ENCODE measurements around the gene ARHGEF17.

ARHGEF17 gene

GRCh38 chr11:73396251-73396930 is 88.3 kb downstream of the ARHGEF17 start:
- no peak for DNase-seq

GRCh38 chr11:73396985-73397384 is 88.9 kb downstream of the ARHGEF17 start:
- DNase-seq = no peak

DNA sequence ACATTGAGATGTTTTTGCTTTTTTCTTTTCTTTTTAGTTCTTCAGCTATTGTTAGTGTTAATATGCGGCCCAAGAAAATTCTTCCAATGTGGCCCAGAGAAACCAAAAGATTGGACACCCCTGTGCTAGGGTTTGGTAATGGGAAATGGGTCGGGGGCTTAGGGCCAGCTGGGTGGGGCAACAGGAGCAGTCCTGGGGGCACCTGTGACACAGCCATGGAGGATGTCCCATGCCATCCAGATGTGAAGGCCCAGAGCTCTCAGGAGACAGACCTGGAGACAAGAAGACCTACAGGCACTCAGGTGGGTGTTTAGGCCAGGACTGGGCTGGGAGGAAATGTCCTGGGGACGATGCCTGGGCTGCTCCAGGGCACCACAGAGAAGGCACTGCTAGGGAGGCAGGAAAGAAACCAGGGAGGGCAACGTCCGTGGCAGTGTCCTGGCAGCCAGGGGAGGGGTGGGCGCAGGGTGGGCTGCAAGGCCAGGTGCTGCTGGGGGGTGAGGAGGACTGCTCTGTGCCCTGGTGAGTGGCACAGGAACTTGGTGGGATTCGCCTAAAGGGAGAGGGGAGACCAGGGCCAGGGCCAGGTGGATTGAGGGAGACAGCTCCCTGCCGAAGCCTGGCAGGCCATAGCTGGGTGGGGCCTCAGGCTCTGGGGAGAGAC is 89.5 kb downstream of the ARHGEF17 start:
- no peak for DNase-seq

DNA sequence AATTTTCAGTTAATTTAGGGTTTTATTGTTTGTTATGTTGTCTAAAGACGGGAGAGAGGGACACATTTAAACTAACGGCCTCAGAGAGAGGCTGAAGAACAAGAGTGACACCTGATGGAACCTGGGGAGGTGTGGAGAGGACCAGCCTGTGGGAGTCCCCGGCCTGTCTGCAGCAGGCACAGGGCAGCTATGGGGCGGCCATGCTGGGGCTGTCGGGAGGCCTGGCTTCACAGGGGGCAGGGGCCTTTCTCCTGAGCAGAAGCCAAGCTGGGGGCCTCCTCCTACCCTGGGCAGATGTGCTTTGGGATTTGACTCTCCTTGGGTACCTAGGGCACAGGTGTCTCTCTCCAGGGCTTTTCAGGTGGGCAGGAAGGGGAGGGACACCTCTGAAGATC is 90.1 kb downstream of the ARHGEF17 start:
- no peak for DNase-seq

DNA sequence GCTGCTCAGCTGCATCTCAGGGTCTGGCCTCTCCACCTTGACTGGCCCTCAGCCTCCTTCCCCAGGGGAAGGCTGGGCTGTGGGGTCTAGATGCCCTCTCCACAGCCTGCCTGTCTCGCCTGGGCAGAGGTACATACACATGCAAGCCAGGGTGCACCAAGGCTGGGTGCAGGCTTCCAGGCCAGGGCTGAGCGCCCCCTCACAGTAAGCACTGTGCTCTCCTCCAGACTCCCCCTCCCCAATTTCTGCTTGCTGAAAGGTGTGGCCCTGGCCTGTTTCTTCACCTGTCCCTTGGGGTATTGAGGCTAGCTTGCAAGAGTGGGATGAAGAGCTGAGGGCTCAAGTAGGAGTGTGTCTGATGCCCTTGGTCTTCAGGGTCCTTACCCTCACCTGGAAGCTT is 90.6 kb downstream of the ARHGEF17 start:
- no peak for DNase-seq

DNA sequence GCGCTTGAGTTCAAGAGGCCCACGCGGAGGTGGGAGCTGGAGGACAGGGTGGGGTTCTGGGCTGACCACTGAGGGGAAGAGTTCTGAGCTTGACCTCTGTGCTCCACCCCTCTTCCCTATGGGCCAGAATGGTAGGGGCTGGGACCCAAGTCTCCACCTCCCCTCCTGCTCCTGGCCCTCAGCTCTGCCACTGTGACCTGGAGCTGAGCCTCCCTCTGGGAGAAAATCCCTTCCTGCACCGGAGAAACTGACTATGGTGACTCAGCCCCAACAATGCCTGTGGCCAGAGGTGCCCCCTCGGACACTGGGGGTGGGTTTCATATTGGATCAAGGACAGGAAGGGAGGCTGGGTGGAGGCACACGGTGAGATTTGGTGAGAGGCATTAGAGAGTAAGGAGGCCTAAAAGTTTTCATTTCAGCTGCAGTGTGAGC is 91.1 kb downstream of the ARHGEF17 start:
- no peak for DNase-seq

DNA sequence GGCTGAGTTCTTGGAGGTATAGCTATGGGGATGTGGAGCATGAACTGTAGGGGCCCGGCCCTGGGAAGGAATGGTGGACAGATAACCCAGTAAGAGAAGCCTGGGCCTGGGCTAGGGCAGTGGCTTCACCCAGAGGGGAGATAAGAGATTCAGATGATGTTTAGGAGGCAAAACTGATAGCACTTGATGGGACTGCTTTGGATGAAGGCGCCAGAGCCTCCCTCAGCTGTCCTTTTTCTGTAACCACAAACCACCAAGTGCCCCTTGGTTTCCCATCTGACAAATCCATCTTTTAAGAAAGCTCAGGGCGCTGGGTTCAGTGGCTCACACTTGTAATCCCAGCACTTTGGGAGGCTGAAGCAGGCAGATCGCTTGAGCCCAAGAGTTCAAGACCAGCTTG is 91.6 kb downstream of the ARHGEF17 start:
- no peak for DNase-seq

- no peak for DNase-seq
These were observed 92.2 kb downstream of the ARHGEF17 start for GRCh38 chr11:73400293-73400692.

GRCh38 chr11:73401217-73401923 is 93.3 kb downstream of the ARHGEF17 start:
- no peak for DNase-seq

- DNase-seq = no peak
These were observed 94.1 kb downstream of the ARHGEF17 start for GRCh38 chr11:73401924-73402833.

DNA sequence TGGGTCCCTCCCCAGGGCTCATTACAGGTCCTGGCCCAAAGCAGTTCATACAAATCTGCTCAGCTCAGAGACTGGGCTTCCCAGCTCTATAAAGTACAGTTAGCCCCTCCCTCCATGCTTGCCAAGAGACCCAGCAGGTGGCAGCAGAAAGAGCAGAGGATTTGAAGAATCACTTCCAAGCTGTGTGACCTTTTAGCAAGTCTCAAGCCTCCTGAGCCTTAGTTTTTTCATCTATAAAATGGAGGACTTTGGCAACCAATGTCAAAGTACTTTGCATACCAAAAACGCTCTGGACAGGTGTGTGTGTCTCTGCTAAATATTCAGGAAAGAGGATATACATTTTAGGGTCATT is 94.7 kb downstream of the ARHGEF17 start:
- no peak for DNase-seq

- no peak for DNase-seq
These were observed 95.5 kb downstream of the ARHGEF17 start for GRCh38 chr11:73403541-73403940.

DNA sequence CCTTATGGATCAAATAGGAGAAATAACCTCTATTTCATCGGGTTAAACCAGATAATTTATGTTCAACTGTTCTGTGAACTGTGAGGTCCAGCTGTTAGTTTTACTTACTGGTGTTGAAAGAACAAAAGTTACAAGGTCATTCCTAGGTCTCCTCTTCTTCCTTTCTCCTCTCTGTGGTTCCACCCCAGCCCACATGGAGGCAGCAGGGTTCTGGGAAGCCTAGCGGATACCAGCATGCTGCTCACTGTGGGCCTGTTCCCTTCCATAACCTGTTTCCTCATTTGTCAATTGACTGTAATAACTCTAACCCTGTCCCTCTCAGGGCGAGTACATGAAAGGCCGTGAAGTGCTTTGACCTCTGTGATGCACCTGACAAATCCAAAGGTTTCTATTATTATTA is 96.0 kb downstream of the ARHGEF17 start:
- peak; percentile 34 for DNase-seq

DNA sequence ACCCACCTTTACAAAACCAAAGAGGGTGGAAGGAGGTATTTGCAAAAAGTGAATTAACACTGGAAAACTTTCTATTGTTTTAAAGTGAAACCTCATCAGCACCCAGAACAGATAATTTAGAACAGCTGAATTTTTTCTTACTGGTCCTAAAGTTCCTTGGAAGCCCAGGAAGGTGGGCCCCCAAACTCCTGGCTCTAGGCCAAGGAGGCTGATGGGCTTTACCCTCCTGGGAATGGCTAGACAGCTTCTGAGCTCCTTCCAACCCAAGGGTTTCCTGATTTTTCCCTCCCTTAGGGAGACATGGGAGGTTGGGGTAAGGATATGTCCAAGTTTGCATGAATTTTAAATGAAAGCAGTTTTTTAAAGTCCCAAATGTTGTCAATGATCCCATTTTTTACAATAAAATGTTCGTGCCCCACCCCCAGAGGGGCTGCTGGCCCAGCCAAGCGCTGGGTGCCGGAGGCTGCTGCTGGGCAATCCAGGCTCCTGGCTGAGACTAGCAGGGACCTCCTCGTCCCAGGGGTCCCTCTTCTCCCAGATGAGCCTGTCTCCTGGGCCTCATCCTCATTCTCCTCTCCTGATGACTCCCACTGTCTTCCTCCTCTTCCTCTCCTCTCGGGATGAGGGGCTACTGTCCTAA is 96.5 kb downstream of the ARHGEF17 start:
- DNase-seq = no peak

DNA sequence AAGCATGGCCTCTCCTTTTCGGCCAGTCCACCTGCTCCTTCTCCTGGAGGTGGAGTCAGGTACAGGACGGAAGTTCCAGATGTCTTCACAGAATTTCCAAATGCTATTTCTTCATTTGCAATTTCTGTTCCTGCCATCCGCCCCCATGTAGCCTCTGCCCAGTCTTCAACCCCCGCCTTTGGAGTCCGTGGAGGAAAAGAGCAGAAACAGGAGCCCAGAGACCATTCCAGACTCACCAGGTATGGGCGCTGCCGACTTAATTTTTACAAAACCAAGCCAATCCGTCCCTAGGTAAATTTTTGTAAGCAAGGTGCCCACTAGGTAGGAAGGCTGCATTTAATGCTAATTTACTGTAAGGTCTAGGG is 97.1 kb downstream of the ARHGEF17 start:
- no peak for DNase-seq

GRCh38 chr11:73406131-73406530 is 98.1 kb downstream of the ARHGEF17 start:
- DNase-seq = no peak

DNA sequence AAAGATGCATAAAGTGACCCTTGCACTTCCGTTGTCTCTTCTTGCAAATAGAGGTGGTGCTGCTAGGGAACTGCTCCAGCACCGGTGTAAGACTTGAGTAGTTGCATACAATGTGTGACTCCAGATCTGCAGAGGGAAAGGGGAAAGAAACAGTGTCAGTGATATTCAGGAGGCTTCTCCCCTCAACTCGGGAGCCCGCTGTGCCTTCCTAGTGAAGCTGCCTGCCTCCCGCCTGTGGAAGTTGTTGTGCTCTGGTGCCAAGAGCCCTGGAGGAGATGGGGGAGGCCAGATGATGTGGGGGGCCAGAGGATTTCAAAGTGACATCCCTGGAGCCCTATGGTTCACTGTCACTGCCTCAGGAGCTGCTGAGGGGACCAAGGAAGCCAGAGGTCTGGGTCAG is 98.5 kb downstream of the ARHGEF17 start:
- DNase-seq = no peak

- DNase-seq = no peak
These were observed 101.4 kb downstream of the ARHGEF17 start for GRCh38 chr11:73409431-73409830.

DNA sequence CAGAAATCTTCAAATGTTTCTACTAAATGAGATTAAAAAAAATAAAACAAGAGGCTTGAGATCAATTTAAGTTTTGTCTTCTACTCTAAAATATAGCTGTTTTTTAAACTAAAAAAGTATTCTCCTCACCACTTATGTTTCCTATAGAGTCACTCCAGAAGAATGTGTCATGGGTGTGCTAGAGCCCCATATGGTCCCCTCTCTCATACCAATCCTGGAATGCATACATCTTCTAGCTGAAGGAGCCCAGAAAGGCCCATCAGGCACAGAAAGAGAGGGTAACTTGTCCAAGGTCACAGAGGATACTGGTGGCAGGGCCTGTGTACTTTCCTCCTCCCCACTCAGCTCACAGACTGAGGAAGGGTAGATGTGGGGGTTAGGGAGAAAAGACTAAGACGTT is 102.6 kb downstream of the ARHGEF17 start:
- DNase-seq = no peak

GRCh38 chr11:73411031-73411430 is 103.0 kb downstream of the ARHGEF17 start:
- no peak for DNase-seq

DNA sequence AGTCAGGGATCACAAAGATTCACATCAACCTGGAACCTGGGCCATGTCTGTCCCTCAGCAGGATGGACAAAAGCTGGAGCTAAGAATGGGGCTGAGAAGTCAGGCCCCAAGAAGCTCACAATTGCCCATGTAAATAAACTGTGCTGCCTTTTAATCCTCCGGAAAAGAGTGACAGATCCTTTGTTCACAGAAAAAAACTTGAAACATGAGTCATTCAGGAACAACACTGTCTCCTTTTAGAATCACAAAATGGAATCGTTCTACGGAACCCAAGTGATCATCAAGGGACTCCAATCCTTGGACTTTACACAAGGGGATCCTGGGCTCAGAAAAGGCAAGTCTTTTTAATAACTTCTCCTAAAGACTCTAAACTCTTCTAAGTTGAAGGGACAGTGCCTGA is 104.2 kb downstream of the ARHGEF17 start:
- DNase-seq = no peak

DNA sequence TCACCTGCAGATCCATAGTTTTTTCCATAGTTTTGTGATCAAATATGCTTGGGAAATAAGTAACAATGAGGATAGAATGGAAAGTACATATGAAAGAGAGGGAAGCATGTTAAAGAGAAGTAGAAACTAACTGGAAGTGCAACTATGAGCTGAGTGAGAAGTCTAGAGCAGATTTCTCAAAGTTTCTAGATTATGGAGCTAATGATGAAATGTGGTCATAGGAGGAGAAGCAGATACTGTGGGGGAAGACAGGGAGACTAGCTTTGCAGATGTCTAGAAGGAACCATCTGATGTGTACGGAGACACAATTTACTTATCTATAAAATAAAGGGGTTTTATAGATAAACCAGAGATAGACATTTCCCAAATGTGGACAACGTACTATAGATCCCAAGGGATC is 105.2 kb downstream of the ARHGEF17 start:
- no peak for DNase-seq

Measured in NCI-H1092 treated with DMSO at 0.1 percent for 48 hours (cell line).